Measurements from ENCODE around the gene CFAP221. TPM values are rescaled to one million over a fixed set of nuclear protein-coding genes. Genes with fewer than 3 reads are reported as not detected.

Gene CFAP221
- total and polyA plus RNA-seq, 7 donors = 0.07 TPM; not detected in 6

DNA sequence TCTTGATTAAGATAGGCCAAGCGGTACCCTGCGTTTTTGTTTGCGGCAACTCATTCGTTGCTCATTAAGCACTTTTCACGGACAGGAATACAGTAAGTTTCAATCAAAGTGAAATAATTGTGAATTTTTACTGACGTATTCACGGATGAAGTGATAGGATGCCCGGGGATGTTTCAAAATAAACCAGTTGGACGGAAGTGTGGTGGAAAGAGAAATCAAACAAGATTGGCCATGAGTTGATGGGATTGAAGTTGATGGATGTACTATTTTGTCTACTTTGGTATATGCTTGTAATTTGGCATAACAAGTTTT lies 135.2 kb downstream of the CFAP221 start:
- H3K4me1 ChIP-seq = peaks cover 0 to 45% (median 23%) of the 10 kb centered on the region in 4 donors
- 1 to 4% methylated on average over 9 of the region's 9 CpGs for WGBS, 2 donors
- intact Hi-C loops (cut with DNase I) = no loop called here
- no peaks in the 10 kb centered on the region for H3K27me3 ChIP-seq
- no peaks in the 10 kb centered on the region for H3K9me3 ChIP-seq
- peak overlapping the region in 3 of 4 donors; percentile 67 to 77 (median 75) for H3K27ac ChIP-seq
- H3K36me3 ChIP-seq = peaks cover 0 to 9% (median 4%) of the 10 kb centered on the region in 4 donors
- DNase-seq = no peak
- TF ChIP-seq, protein P1, sequence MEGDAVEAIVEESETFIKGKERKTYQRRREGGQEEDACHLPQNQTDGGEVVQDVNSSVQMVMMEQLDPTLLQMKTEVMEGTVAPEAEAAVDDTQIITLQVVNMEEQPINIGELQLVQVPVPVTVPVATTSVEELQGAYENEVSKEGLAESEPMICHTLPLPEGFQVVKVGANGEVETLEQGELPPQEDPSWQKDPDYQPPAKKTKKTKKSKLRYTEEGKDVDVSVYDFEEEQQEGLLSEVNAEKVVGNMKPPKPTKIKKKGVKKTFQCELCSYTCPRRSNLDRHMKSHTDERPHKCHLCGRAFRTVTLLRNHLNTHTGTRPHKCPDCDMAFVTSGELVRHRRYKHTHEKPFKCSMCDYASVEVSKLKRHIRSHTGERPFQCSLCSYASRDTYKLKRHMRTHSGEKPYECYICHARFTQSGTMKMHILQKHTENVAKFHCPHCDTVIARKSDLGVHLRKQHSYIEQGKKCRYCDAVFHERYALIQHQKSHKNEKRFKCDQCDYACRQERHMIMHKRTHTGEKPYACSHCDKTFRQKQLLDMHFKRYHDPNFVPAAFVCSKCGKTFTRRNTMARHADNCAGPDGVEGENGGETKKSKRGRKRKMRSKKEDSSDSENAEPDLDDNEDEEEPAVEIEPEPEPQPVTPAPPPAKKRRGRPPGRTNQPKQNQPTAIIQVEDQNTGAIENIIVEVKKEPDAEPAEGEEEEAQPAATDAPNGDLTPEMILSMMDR (IDR thresholded peaks at IDR 0.05) = no peak
- TF ChIP-seq EP300 (IDR thresholded peaks at IDR 0.05) = no peak
- no peak for TF ChIP-seq POLR2AphosphoS5 (IDR thresholded peaks at IDR 0.05)
- TF ChIP-seq POLR2A (IDR thresholded peaks at IDR 0.05) = no peak
- H3K4me3 ChIP-seq = peak overlapping the region; percentile 59 to 86 (median 71)

- no peaks in the 10 kb centered on the region for H3K9me3 ChIP-seq
- H3K27ac ChIP-seq = peak overlapping the region in 2 of 4 donors; percentile 67 to 77
- intact Hi-C loops (cut with DNase I) = no loop called here
- WGBS, 2 donors = 53 to 80% methylated on average over 2 of the region's 2 CpGs
- no peaks in the 10 kb centered on the region for H3K27me3 ChIP-seq
- no peak for DNase-seq
- H3K4me1 ChIP-seq = peaks cover 0 to 44% (median 19%) of the 10 kb centered on the region in 4 donors
- TF ChIP-seq POLR2AphosphoS5 (IDR thresholded peaks at IDR 0.05) (no peak), EP300 (IDR thresholded peaks at IDR 0.05) (no peak), POLR2A (IDR thresholded peaks at IDR 0.05) (no peak)
- TF ChIP-seq, protein P1 (IDR thresholded peaks at IDR 0.05) = no peak
- peaks cover 0 to 9% (median 4%) of the 10 kb centered on the region in 4 donors for H3K36me3 ChIP-seq
- peak overlapping the region in 3 of 4 donors; percentile 60 to 86 (median 82) for H3K4me3 ChIP-seq
Measured at GRCh38 chr2:119679846-119680245, 135.6 kb downstream of the CFAP221 start.

DNA sequence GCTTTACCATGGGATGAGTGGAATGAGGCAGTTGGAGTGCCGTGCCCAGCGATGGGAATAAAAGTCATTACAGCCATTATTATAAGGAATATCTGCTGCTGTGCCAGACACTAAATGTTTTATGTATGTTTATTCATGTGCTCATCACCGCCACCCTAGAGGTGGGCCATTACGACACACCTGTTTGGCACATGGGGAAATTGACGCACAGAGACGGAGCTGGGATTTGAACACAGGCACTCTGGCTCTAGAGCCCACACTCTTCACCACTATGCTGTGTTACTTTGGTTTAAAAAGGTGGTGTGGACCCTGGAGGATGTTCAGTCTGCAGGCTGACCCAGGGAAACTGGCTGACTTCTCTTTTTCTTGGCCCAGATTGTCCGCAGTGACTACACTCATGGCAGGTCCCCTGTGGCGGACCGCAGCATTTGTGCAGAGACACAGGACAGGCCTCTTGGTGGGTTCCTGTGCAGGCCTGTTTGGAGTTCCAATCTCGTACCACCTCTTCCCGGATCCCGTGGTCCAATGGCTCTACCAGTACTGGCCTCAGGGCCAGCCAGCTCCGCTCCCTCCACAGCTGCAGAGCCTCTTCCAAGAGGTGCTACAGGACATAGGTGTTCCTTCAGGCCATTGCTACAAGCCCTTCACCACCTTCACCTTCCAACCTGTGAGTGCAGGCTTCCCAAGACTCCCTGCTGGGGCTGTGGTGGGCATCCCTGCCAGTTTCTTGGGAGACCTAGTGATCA lies 136.4 kb downstream of the CFAP221 start:
- TF ChIP-seq EP300 (IDR thresholded peaks at IDR 0.05) (no peak), POLR2AphosphoS5 (IDR thresholded peaks at IDR 0.05) (no peak), POLR2A (IDR thresholded peaks at IDR 0.05) (no peak)
- TF ChIP-seq, protein P1 (IDR thresholded peaks at IDR 0.05) = no peak
- intact Hi-C loops (cut with DNase I) = no loop called here
- Histone ChIP-seq H3K4me1 (peaks cover 0 to 39% (median 17%) of the 10 kb centered on the region in 4 donors), H3K4me3 (no peak overlapping the region), H3K36me3 (peaks cover 0 to 9% (median 4%) of the 10 kb centered on the region in 4 donors), H3K9me3 (no peaks in the 10 kb centered on the region), H3K27ac (no peak overlapping the region), H3K27me3 (no peaks in the 10 kb centered on the region)
- DNase-seq = no peak
- WGBS, 2 donors = 96 to 97% methylated on average over 13 of the region's 13 CpGs

GRCh38 chr2:119681203-119681867 lies 137.1 kb downstream of the CFAP221 start:
- Histone ChIP-seq H3K27ac (no peak overlapping the region), H3K4me3 (no peak overlapping the region), H3K36me3 (peaks cover 0 to 13% (median 4%) of the 10 kb centered on the region in 4 donors), H3K27me3 (no peaks in the 10 kb centered on the region), H3K4me1 (peaks cover 0 to 39% (median 17%) of the 10 kb centered on the region in 4 donors), H3K9me3 (no peaks in the 10 kb centered on the region)
- TF ChIP-seq POLR2AphosphoS5 (IDR thresholded peaks at IDR 0.05) (no peak), EP300 (IDR thresholded peaks at IDR 0.05) (no peak), POLR2A (IDR thresholded peaks at IDR 0.05) (no peak)
- TF ChIP-seq, protein P1 (IDR thresholded peaks at IDR 0.05) = no peak
- intact Hi-C loops (cut with DNase I) = no loop called here
- 91 to 93% methylated on average over 25 of the region's 25 CpGs for WGBS, 2 donors
- DNase-seq = no peak

Data from sigmoid colon (tissue), 7 donors.